ENCODE data around the gene NHS.

DNA sequence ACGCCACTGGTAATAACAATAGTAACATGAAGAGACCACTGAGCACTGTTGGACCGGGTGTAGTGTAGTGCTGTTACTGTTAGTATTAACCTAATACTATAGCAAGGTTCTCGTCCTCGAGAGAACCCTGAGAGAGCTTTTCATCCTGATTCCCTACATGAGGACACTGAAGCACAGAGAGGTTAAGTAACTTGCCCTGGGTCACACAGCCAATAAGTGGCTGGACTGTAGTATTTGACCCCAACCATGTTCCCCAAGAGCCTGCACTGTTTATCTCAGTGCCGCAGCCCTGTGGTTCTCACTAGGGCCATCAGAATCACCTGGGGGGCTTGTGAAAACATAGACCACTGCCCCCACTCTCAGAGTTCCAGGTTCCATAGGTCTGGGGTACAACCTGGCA, 372.7 kb downstream of the NHS start:
- TF ChIP-seq CTCF (IDR thresholded peaks at IDR 0.05), result no peak
- TF ChIP-seq ZFX (IDR thresholded peaks at IDR 0.05; ENCODE audit: borderline replicate concordance), result no peak
